ENCODE data around the gene POLDIP3. TPM values are rescaled to one million over a fixed set of nuclear protein-coding genes. Genes with fewer than 3 reads are reported as not detected.

POLDIP3 gene
- total and polyA plus RNA-seq, 2 donors (not counting 3 experiments of a cell fraction or from before 2014, with no cell fraction given), result 29.3 to 60.4 TPM

DNA sequence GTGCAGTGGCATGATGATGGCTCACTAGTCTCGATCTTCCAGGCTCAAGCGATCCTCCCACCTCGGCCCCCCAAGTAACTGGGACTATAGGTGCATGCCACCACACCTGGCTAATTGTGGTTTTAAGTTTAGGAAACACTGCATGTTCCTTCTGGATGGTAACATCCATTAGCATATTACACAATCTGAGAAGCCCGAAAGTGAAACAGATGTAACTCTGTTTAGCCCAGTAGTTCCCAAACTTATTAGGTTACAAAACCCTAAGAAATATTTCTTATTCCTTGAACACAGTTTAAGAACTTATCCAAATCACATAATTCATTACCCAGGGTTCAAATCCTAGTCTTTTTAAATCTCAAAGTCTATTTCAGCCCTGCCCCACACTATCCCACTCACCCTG lies 28.3 kb downstream of the POLDIP3 start:
- ChIA-PET POLR2A (no interaction called here), CTCF (no interaction called here)
- Histone ChIP-seq H2AFZ (ENCODE audit: low read depth, low read length) (no peak overlapping the region), H3K9me3 (replicated peaks; ENCODE audit: control insufficient read depth, insufficient read depth, low read length) (no peaks in the 10 kb centered on the region), H3K79me2 (ENCODE audit: control insufficient read depth, insufficient read depth, low read length) (peaks cover 4% of the 10 kb centered on the region), H3K36me3 (ENCODE audit: control insufficient read depth in 2 of 2, extremely low read depth in 1 of 2, insufficient read depth in 2 of 2, low read length in 2 of 2) (peaks cover 20 to 47% of the 10 kb centered on the region in 2 experiments), H3K4me3 (replicated peaks in 1 of 3; ENCODE audit: insufficient read depth in 1 of 3, low read depth in 1 of 3, low read length in 3 of 3) (no peak overlapping the region), H3K4me1 (ENCODE audit: control insufficient read depth, extremely low read depth, insufficient read depth, low read length) (no peaks in the 10 kb centered on the region), H3K9me1 (replicated peaks; ENCODE audit: control insufficient read depth, extremely low read depth, insufficient read depth, low read length) (no peaks in the 10 kb centered on the region), H3K9ac (replicated peaks; ENCODE audit: extremely low read depth, insufficient read depth, low read length) (no peak overlapping the region), H3K27ac (ENCODE audit: insufficient read depth, low read depth, low read length) (no peak overlapping the region), H4K20me1 (replicated peaks; ENCODE audit: control insufficient read depth, extremely low read depth, insufficient read depth, low read length) (no peaks in the 10 kb centered on the region), H3K4me2 (ENCODE audit: insufficient read depth, low read length) (no peak overlapping the region), H3K27me3 (ENCODE audit: control insufficient read depth in 2 of 2, insufficient read depth in 2 of 2, low read length in 2 of 2) (no peaks in the 10 kb centered on the region)
- intact Hi-C loops (cut with micrococcal nuclease), result no loop called here
- no peak for FAIRE-seq
- no peak for DNase-seq (ENCODE audit: low read depth, low spot score)
- dilution Hi-C loops (cut with MboI; ENCODE audit: extremely low pct_ligation_motif_present, low sequenced_read_pairs), result no loop called here
- no peak for TF ChIP-seq FOS (IDR thresholded peaks at IDR 0.05; ENCODE audit: borderline replicate concordance, insufficient read depth, low read length)
- no peak for TF ChIP-seq POLR2AphosphoS5 (IDR thresholded peaks at IDR 0.05; ENCODE audit: insufficient read depth, low read depth, low read length)
- TF ChIP-seq POLR2A (IDR thresholded peaks at IDR 0.05; ENCODE audit: low read depth, low read length), result no peak
- BruUV-seq (replicated peaks), result no TSS peak

DNA sequence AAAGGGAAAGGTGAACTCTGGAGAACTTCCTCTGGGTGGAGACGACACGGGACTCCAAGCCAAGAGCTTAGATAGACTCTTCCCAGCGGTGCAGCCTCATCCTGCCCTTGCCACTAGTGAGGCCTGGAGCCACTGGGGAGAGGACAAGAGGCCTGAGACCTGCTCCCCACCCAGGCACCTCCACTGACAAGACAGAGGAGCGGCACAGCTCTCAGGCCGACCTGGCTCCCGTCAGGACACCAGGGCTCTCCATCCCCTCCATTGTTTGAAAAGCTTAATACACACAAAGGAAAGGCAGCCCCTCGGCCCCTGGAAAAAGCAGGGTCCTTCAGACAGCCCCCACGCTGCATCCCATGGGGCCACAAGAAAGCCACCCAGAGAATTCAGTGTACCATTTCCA lies 29.6 kb downstream of the POLDIP3 start:
- Histone ChIP-seq H3K27me3 (ENCODE audit: control insufficient read depth in 2 of 2, insufficient read depth in 2 of 2, low read length in 2 of 2) (no peaks in the 10 kb centered on the region), H3K9me1 (replicated peaks; ENCODE audit: control insufficient read depth, extremely low read depth, insufficient read depth, low read length) (no peaks in the 10 kb centered on the region), H3K9me3 (replicated peaks; ENCODE audit: control insufficient read depth, insufficient read depth, low read length) (no peaks in the 10 kb centered on the region), H3K79me2 (ENCODE audit: control insufficient read depth, insufficient read depth, low read length) (peaks cover 10% of the 10 kb centered on the region), H2AFZ (ENCODE audit: low read depth, low read length) (no peak overlapping the region), H3K4me1 (ENCODE audit: control insufficient read depth, extremely low read depth, insufficient read depth, low read length) (peaks cover 3% of the 10 kb centered on the region), H3K4me2 (ENCODE audit: insufficient read depth, low read length) (no peak overlapping the region), H4K20me1 (replicated peaks; ENCODE audit: control insufficient read depth, extremely low read depth, insufficient read depth, low read length) (no peaks in the 10 kb centered on the region), H3K9ac (replicated peaks; ENCODE audit: extremely low read depth, insufficient read depth, low read length) (no peak overlapping the region), H3K4me3 (replicated peaks in 1 of 3; ENCODE audit: insufficient read depth in 1 of 3, low read depth in 1 of 3, low read length in 3 of 3) (no peak overlapping the region), H3K27ac (ENCODE audit: insufficient read depth, low read depth, low read length) (no peak overlapping the region), H3K36me3 (ENCODE audit: control insufficient read depth in 2 of 2, extremely low read depth in 1 of 2, insufficient read depth in 2 of 2, low read length in 2 of 2) (peaks cover 19 to 44% of the 10 kb centered on the region in 2 experiments)
- no peak for TF ChIP-seq MYC (IDR thresholded peaks at IDR 0.05; ENCODE audit: low read depth, low read length)
- TF ChIP-seq FOS (IDR thresholded peaks at IDR 0.05; ENCODE audit: borderline replicate concordance, insufficient read depth, low read length), result no peak
- no peak for TF ChIP-seq JUN (IDR thresholded peaks at IDR 0.05; ENCODE audit: borderline replicate concordance, insufficient read depth, insufficient read length, low read depth)
- no peak for TF ChIP-seq POLR2AphosphoS5 (IDR thresholded peaks at IDR 0.05; ENCODE audit: insufficient read depth, low read depth, low read length)
- TF ChIP-seq, protein P1, sequence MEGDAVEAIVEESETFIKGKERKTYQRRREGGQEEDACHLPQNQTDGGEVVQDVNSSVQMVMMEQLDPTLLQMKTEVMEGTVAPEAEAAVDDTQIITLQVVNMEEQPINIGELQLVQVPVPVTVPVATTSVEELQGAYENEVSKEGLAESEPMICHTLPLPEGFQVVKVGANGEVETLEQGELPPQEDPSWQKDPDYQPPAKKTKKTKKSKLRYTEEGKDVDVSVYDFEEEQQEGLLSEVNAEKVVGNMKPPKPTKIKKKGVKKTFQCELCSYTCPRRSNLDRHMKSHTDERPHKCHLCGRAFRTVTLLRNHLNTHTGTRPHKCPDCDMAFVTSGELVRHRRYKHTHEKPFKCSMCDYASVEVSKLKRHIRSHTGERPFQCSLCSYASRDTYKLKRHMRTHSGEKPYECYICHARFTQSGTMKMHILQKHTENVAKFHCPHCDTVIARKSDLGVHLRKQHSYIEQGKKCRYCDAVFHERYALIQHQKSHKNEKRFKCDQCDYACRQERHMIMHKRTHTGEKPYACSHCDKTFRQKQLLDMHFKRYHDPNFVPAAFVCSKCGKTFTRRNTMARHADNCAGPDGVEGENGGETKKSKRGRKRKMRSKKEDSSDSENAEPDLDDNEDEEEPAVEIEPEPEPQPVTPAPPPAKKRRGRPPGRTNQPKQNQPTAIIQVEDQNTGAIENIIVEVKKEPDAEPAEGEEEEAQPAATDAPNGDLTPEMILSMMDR (IDR thresholded peaks at IDR 0.05; ENCODE audit: extremely low read depth in 1 of 2, insufficient read depth in 1 of 2, low read depth in 1 of 2, low read length in 2 of 2), result no peak
- FAIRE-seq (no peak), DNase-seq (ENCODE audit: low read depth, low spot score) (no peak)
- POLR2A ChIA-PET, result no interaction called here
- no TSS peak for BruUV-seq (replicated peaks)
- dilution Hi-C loops (cut with MboI; ENCODE audit: extremely low pct_ligation_motif_present, low sequenced_read_pairs) (no loop called here), intact Hi-C loops (cut with micrococcal nuclease) (no loop called here)
- CTCF ChIA-PET, result interaction anchor here (1.2 kb wide), 1 partner anchor 24 kb away, joined by 5 read pairs; no protein-coding TSS in a partner anchor
